Osteocyte (in vitro differentiated cells): Measurements from ENCODE around the gene YWHAH. TPM values are rescaled to one million over a fixed set of nuclear protein-coding genes. Genes with fewer than 3 reads are reported as not detected.

Experiments
- DNase-seq: peaks from one replicate; pipeline ENCODE4 v3.0.0; 2021; ENCODE audit warnings: mixed read lengths; ENCODE audit not compliant: unreplicated experiment; ENCODE audit errors: extremely low spot score
- H3K27ac Mint-ChIP-seq: one replicate; pipeline ENCODE4 v1.8.0; 2021; ENCODE audit warnings: mild to moderate bottlenecking, mixed read lengths; ENCODE audit not compliant: unreplicated experiment
- H3K27me3 Mint-ChIP-seq: one replicate; pipeline ENCODE4 v1.8.0; 2021; ENCODE audit warnings: mixed read lengths; ENCODE audit not compliant: unreplicated experiment
- H3K36me3 Mint-ChIP-seq: one replicate; pipeline ENCODE4 v1.8.0; 2021; ENCODE audit warnings: mixed read lengths; ENCODE audit not compliant: unreplicated experiment
- H3K4me1 Mint-ChIP-seq: one replicate; pipeline ENCODE4 v1.8.0; 2021; ENCODE audit warnings: mixed read lengths; ENCODE audit not compliant: unreplicated experiment
- H3K4me3 Mint-ChIP-seq: one replicate; pipeline ENCODE4 v1.8.0; 2021; ENCODE audit warnings: mild to moderate bottlenecking, moderate library complexity, mixed read lengths; ENCODE audit not compliant: unreplicated experiment
- H3K9me3 Mint-ChIP-seq: one replicate; pipeline ENCODE4 v1.8.0; 2021; ENCODE audit warnings: mixed read lengths; ENCODE audit not compliant: unreplicated experiment
- CTCF ChIP-seq: fragments of 200-600 bp; sonication (generic); IDR thresholded peaks from 2 replicates; pipeline ENCODE4 v1.5.0; 2021; ENCODE audit warnings: antibody characterized with exemption, mild to moderate bottlenecking, moderate library complexity
- total RNA-seq: library from RNA; stranded (reverse); gene quantifications from 2 replicates; pipeline ENCODE4 v1.2.1, GENCODE V29; 2021

Gene YWHAH
- total RNA-seq, 1 donor from 2014 or later: 150 TPM

- Mint-ChIP-seq H3K27ac (no peak overlapping the region), H3K27me3 (peaks cover 14% of the 10 kb centered on the region), H3K9me3 (no peaks in the 10 kb centered on the region), H3K4me1 (no peaks in the 10 kb centered on the region), H3K4me3 (no peak overlapping the region), H3K36me3 (no peaks in the 10 kb centered on the region)
- no peak for DNase-seq
- TF ChIP-seq CTCF: no peak
Measured at GRCh38 chr22:31926969-31927368, 17.4 kb upstream of the YWHAH start.

- no peak for TF ChIP-seq CTCF
- no peak overlapping the region for H3K27ac Mint-ChIP-seq
- H3K36me3 Mint-ChIP-seq: no peaks in the 10 kb centered on the region
- H3K4me3 Mint-ChIP-seq: no peak overlapping the region
- peaks cover 14% of the 10 kb centered on the region for H3K27me3 Mint-ChIP-seq
- no peaks in the 10 kb centered on the region for H3K9me3 Mint-ChIP-seq
- H3K4me1 Mint-ChIP-seq: no peaks in the 10 kb centered on the region
- DNase-seq: no peak
Measured at GRCh38 chr22:31927562-31927961, 16.8 kb upstream of the YWHAH start.

GRCh38 chr22:31929167-31929930 lies 15.0 kb upstream of the YWHAH start:
- H3K4me3 Mint-ChIP-seq: no peak overlapping the region
- H3K27me3 Mint-ChIP-seq: peaks cover 12% of the 10 kb centered on the region
- H3K36me3 Mint-ChIP-seq: no peaks in the 10 kb centered on the region
- TF ChIP-seq CTCF: no peak
- no peaks in the 10 kb centered on the region for H3K9me3 Mint-ChIP-seq
- no peaks in the 10 kb centered on the region for H3K4me1 Mint-ChIP-seq
- no peak for DNase-seq
- no peak overlapping the region for H3K27ac Mint-ChIP-seq

- Mint-ChIP-seq H3K27ac (no peak overlapping the region), H3K27me3 (peaks cover 3% of the 10 kb centered on the region), H3K9me3 (no peaks in the 10 kb centered on the region), H3K36me3 (no peaks in the 10 kb centered on the region), H3K4me3 (no peak overlapping the region), H3K4me1 (no peaks in the 10 kb centered on the region)
- DNase-seq: no peak
- no peak for TF ChIP-seq CTCF
Measured at GRCh38 chr22:31932863-31933262, 11.5 kb upstream of the YWHAH start.

- no peak overlapping the region for H3K27ac Mint-ChIP-seq
- TF ChIP-seq CTCF: no peak
- H3K4me3 Mint-ChIP-seq: no peak overlapping the region
- H3K36me3 Mint-ChIP-seq: no peaks in the 10 kb centered on the region
- H3K4me1 Mint-ChIP-seq: no peaks in the 10 kb centered on the region
- no peaks in the 10 kb centered on the region for H3K9me3 Mint-ChIP-seq
- DNase-seq: no peak
- H3K27me3 Mint-ChIP-seq: no peaks in the 10 kb centered on the region
Measured at GRCh38 chr22:31933406-31933805, 10.9 kb upstream of the YWHAH start.
